ENCODE measurements around the gene BID. TPM values are rescaled to one million over a fixed set of nuclear protein-coding genes. Genes with fewer than 3 reads are reported as not detected.

Gene BID
- total and polyA plus RNA-seq, 4 experiments from 2014 or later = 22.0 to 104 (median 47.7) TPM

GRCh38 chr22:17774926-17775685 lies 837 bp upstream of the BID start:
- ChIA-PET CTCF (ENCODE audit: partially characterized antibody) (interaction anchor here (6.8 kb wide), 1 partner anchor 10 kb away, joined by 58 read pairs; no protein-coding TSS in a partner anchor), POLR2A (ENCODE audit: partially characterized antibody) (interaction anchor here (0.9 to 3.2 kb wide), 2 partner anchors 10 to 11 kb away, joined by 3 to 19 read pairs; no protein-coding TSS in a partner anchor)
- Mint-ChIP-seq H3K4me1 (peaks cover 50 to 91% (median 73%) of the 10 kb centered on the region in 4 donors), H3K9me3 (no peaks in the 10 kb centered on the region), H3K27me3 (no peaks in the 10 kb centered on the region), H3K36me3 (peaks cover 0 to 13% of the 10 kb centered on the region in 2 donors), H3K4me3 (peak overlapping the region; percentile 83 to 99 (median 92)), H3K27ac (peak overlapping the region; percentile 87 to 98 (median 94))
- DNase-seq = no peak
- no peak overlapping the region for H3K4me3 ChIP-seq (ENCODE audit: low read length in 2 of 2)
- H3K36me3 ChIP-seq (ENCODE audit: insufficient read depth, low read length) = no peaks in the 10 kb centered on the region
- intact Hi-C loops (cut with micrococcal nuclease) = loop anchor here (5.0 kb wide), 1 partner anchor 138 kb away; the partner anchor contains the start of gene BCL2L13
- H3K4me1 ChIP-seq (ENCODE audit: insufficient read depth, low read length) = peaks cover 84% of the 10 kb centered on the region
- peak overlapping the region; percentile 57 for H3K27ac ChIP-seq (ENCODE audit: low read depth, low read length)
- no peaks in the 10 kb centered on the region for H3K9me3 ChIP-seq (ENCODE audit: control insufficient read depth in 1 of 2, low read length in 2 of 2)
- H3K27me3 ChIP-seq (ENCODE audit: insufficient read depth, low read length) = no peaks in the 10 kb centered on the region

- intact Hi-C loops (cut with micrococcal nuclease) = no loop called here
- peak; percentile 57 to 77 (median 60) for DNase-seq
- H3K9me3 Mint-ChIP-seq = no peaks in the 10 kb centered on the region
- peak overlapping the region; percentile 57 for H3K27ac ChIP-seq (ENCODE audit: low read depth, low read length)
- peak overlapping the region; percentile 51 to 61 for H3K4me3 ChIP-seq (ENCODE audit: low read length in 2 of 2)
- H3K27ac Mint-ChIP-seq = peak overlapping the region; percentile 63 to 95 (median 88)
- H3K4me1 Mint-ChIP-seq = peaks cover 40 to 88% (median 65%) of the 10 kb centered on the region in 4 donors
- H3K27me3 Mint-ChIP-seq = no peaks in the 10 kb centered on the region
- no peaks in the 10 kb centered on the region for H3K9me3 ChIP-seq (ENCODE audit: control insufficient read depth in 1 of 2, low read length in 2 of 2)
- H3K36me3 ChIP-seq (ENCODE audit: insufficient read depth, low read length) = no peaks in the 10 kb centered on the region
- H3K36me3 Mint-ChIP-seq = peaks cover 0 to 13% of the 10 kb centered on the region in 2 donors
- ChIA-PET POLR2A (ENCODE audit: partially characterized antibody) (interaction anchor here (0.9 to 3.2 kb wide), 6 partner anchors 8 to 304 kb away, joined by 3 to 19 read pairs (median 6); partner anchors contain the start of gene PEX26), CTCF (ENCODE audit: partially characterized antibody) (interaction anchor here (1.1 to 6.8 kb wide), 5 partner anchors 8 to 32 kb away, joined by 3 to 58 read pairs (median 5); no protein-coding TSS in a partner anchor)
- peaks cover 70% of the 10 kb centered on the region for H3K4me1 ChIP-seq (ENCODE audit: insufficient read depth, low read length)
- H3K27me3 ChIP-seq (ENCODE audit: insufficient read depth, low read length) = no peaks in the 10 kb centered on the region
- peak overlapping the region; percentile 87 to 96 (median 90) for H3K4me3 Mint-ChIP-seq
Measured at GRCh38 chr22:17773606-17774205, 563 bp downstream of the BID start.

DNA sequence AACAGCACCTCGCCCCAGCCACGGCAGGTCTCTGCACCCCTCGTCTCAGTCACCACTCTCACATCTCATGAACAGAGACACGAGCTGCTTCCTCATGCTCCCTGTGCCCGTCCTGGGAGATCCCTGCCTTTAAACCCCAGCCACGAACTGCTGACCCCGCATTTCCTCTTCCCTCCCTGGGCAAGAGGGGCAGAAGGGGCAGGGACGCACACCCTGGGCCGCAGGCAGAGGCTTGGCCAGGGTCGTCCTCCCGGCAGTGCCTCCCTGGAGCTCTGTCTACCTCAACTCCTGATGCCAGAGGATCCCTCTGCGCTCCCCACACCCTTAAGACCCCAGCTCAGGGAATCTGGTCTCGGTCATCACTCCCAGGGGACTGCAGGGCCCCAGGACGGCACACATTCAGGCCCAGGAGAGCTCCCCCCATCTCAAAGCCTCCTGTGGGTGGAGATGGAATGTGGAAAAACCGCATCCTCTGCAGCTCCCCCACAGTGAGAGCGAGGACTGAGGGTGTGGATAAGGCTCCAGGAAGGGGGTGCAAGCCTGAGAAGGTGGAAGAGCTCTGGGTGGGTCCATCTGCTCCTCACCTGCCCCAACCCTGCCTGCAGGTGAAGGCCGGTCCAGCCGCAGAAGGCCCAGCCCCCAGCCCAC lies 1.2 kb downstream of the BID start:
- peaks cover 68% of the 10 kb centered on the region for H3K4me1 ChIP-seq (ENCODE audit: insufficient read depth, low read length)
- Mint-ChIP-seq H3K9me3 (no peaks in the 10 kb centered on the region), H3K36me3 (peaks cover 0 to 14% of the 10 kb centered on the region in 2 donors), H3K4me1 (peaks cover 39 to 88% (median 63%) of the 10 kb centered on the region in 4 donors), H3K4me3 (peak overlapping the region; percentile 87 to 96 (median 90)), H3K27me3 (no peaks in the 10 kb centered on the region), H3K27ac (peak overlapping the region; percentile 63 to 95 (median 88))
- no peak for DNase-seq
- POLR2A ChIA-PET (ENCODE audit: partially characterized antibody) = interaction anchor here (0.9 to 3.2 kb wide), 6 partner anchors 8 to 305 kb away, joined by 3 to 19 read pairs (median 6); partner anchors contain the start of gene PEX26
- CTCF ChIA-PET (ENCODE audit: partially characterized antibody) = interaction anchor here (0.8 to 6.8 kb wide), 6 partner anchors 8 to 31 kb away, joined by 3 to 58 read pairs (median 4); no protein-coding TSS in a partner anchor
- no peaks in the 10 kb centered on the region for H3K27me3 ChIP-seq (ENCODE audit: insufficient read depth, low read length)
- H3K36me3 ChIP-seq (ENCODE audit: insufficient read depth, low read length) = no peaks in the 10 kb centered on the region
- peak overlapping the region; percentile 57 for H3K27ac ChIP-seq (ENCODE audit: low read depth, low read length)
- H3K9me3 ChIP-seq (ENCODE audit: control insufficient read depth in 1 of 2, low read length in 2 of 2) = no peaks in the 10 kb centered on the region
- intact Hi-C loops (cut with micrococcal nuclease) = no loop called here
- peak overlapping the region; percentile 51 to 61 for H3K4me3 ChIP-seq (ENCODE audit: low read length in 2 of 2)

GRCh38 chr22:17772249-17772957 lies 1.9 kb downstream of the BID start:
- Mint-ChIP-seq H3K4me1 (peaks cover 42 to 88% (median 65%) of the 10 kb centered on the region in 4 donors), H3K36me3 (peaks cover 0 to 10% of the 10 kb centered on the region in 2 donors), H3K27ac (peak overlapping the region; percentile 5 to 95 (median 75)), H3K9me3 (no peaks in the 10 kb centered on the region), H3K4me3 (peak overlapping the region; percentile 87 to 96 (median 90)), H3K27me3 (no peaks in the 10 kb centered on the region)
- H3K4me1 ChIP-seq (ENCODE audit: insufficient read depth, low read length) = peaks cover 70% of the 10 kb centered on the region
- intact Hi-C loops (cut with micrococcal nuclease) = no loop called here
- no peak for DNase-seq
- no peaks in the 10 kb centered on the region for H3K36me3 ChIP-seq (ENCODE audit: insufficient read depth, low read length)
- CTCF ChIA-PET (ENCODE audit: partially characterized antibody) = interaction anchor here (0.8 to 6.8 kb wide), 6 partner anchors 9 to 31 kb away, joined by 3 to 58 read pairs (median 4); no protein-coding TSS in a partner anchor
- peak overlapping the region; percentile 57 for H3K27ac ChIP-seq (ENCODE audit: low read depth, low read length)
- peak overlapping the region in 1 of 2 donors; percentile 51 for H3K4me3 ChIP-seq (ENCODE audit: low read length in 2 of 2)
- POLR2A ChIA-PET (ENCODE audit: partially characterized antibody) = interaction anchor here (1.1 to 3.2 kb wide), 5 partner anchors 8 to 134 kb away, joined by 3 to 19 read pairs (median 5); partner anchors contain the start of gene BCL2L13
- H3K27me3 ChIP-seq (ENCODE audit: insufficient read depth, low read length) = no peaks in the 10 kb centered on the region
- no peaks in the 10 kb centered on the region for H3K9me3 ChIP-seq (ENCODE audit: control insufficient read depth in 1 of 2, low read length in 2 of 2)

GRCh38 chr22:17770180-17771077 lies 3.8 kb downstream of the BID start:
- H3K27me3 ChIP-seq (ENCODE audit: insufficient read depth, low read length) = no peaks in the 10 kb centered on the region
- CTCF ChIA-PET (ENCODE audit: partially characterized antibody) = interaction anchor here (1.1 to 6.8 kb wide), 2 partner anchors 15 to 29 kb away, joined by 4 to 58 read pairs; no protein-coding TSS in a partner anchor
- H3K27ac Mint-ChIP-seq = peak overlapping the region; percentile 48 to 80 (median 71)
- POLR2A ChIA-PET (ENCODE audit: partially characterized antibody) = interaction anchor here (0.6 to 1.9 kb wide), 2 partner anchors 10 to 636 kb away, joined by 3 to 13 read pairs; no protein-coding TSS in a partner anchor
- H3K27me3 Mint-ChIP-seq = no peaks in the 10 kb centered on the region
- H3K9me3 Mint-ChIP-seq = no peaks in the 10 kb centered on the region
- H3K4me3 Mint-ChIP-seq = peak overlapping the region in 2 of 8 donors; percentile 6 to 25
- peaks cover 0 to 5% of the 10 kb centered on the region in 2 donors for H3K36me3 Mint-ChIP-seq
- H3K4me1 Mint-ChIP-seq = peaks cover 34 to 79% (median 52%) of the 10 kb centered on the region in 4 donors
- H3K27ac ChIP-seq (ENCODE audit: low read depth, low read length) = no peak overlapping the region
- DNase-seq = no peak
- H3K9me3 ChIP-seq (ENCODE audit: control insufficient read depth in 1 of 2, low read length in 2 of 2) = no peaks in the 10 kb centered on the region
- H3K36me3 ChIP-seq (ENCODE audit: insufficient read depth, low read length) = no peaks in the 10 kb centered on the region
- intact Hi-C loops (cut with micrococcal nuclease) = no loop called here
- H3K4me1 ChIP-seq (ENCODE audit: insufficient read depth, low read length) = peaks cover 55% of the 10 kb centered on the region
- H3K4me3 ChIP-seq (ENCODE audit: low read length in 2 of 2) = no peak overlapping the region

All from CD4-positive, alpha-beta memory T cell (primary cell).